Neural cell (in vitro differentiated cells): ENCODE measurements around the gene DKK2. TPM values are rescaled to one million over a fixed set of nuclear protein-coding genes. Genes with fewer than 3 reads are reported as not detected.

Source experiments
- H2AFZ ChIP-seq: fragments of 200-600, 300-800 bp; sonication (generic), shearing (Covaris generic); 2 replicates; pipeline ENCODE4 v1.6.0; 2014; ENCODE audit warnings: low read depth, mild to moderate bottlenecking, antibody characterized with exemption, low read length, moderate library complexity
- H3F3A ChIP-seq: fragments of 200-600 bp; shearing (Covaris generic); 2 replicates; pipeline ENCODE4 v1.6.1; 2016; ENCODE audit warnings: mild to moderate bottlenecking, moderate library complexity, mixed read lengths, antibody characterized with exemption, low read length; ENCODE audit not compliant: insufficient read depth, poor library complexity, severe bottlenecking
- H3K27ac ChIP-seq: fragments of 200-600, 300-800 bp; sonication (generic), shearing (Covaris generic); 2 replicates; pipeline ENCODE4 v1.5.1; 2014; ENCODE audit warnings: mild to moderate bottlenecking, low read length, moderate library complexity
- H3K27me3 ChIP-seq: fragments of 300-800, 200-600 bp; sonication (generic), shearing (Covaris generic); 2 replicates; pipeline ENCODE4 v1.6.0; 2014; ENCODE audit warnings: mild to moderate bottlenecking, low read depth, low read length, moderate library complexity; ENCODE audit not compliant: insufficient read depth
- H3K36me3 ChIP-seq: fragments of 300-800, 200-600 bp; sonication (generic), shearing (Covaris generic); 2 replicates; pipeline ENCODE4 v1.5.1; 2014; ENCODE audit warnings: mild to moderate bottlenecking, antibody characterized with exemption, low read length, moderate library complexity; ENCODE audit not compliant: insufficient read depth
- H3K4me2 ChIP-seq: fragments of 300-800, 200-600 bp; sonication (generic), shearing (Covaris generic); 2 replicates; pipeline ENCODE4 v1.6.0; 2014; ENCODE audit warnings: mild to moderate bottlenecking, low read length
- H3K4me3 ChIP-seq: fragments of 300-800, 200-600 bp; sonication (generic), shearing (Covaris generic); 2 replicates; pipeline ENCODE4 v1.5.1; 2014; ENCODE audit warnings: mild to moderate bottlenecking, low read length, moderate library complexity
- H3K79me2 ChIP-seq: fragments of 200-600 bp; shearing (Covaris generic); replicated peaks from 2 replicates; pipeline ENCODE4 v1.6.0; 2014; ENCODE audit warnings: mild to moderate bottlenecking, low read length, moderate library complexity; ENCODE audit not compliant: insufficient read depth
- H3K9ac ChIP-seq: fragments of 300-800, 200-600 bp; sonication (generic), shearing (Covaris generic); 2 replicates; pipeline ENCODE4 v1.6.1; 2016; ENCODE audit warnings: mild to moderate bottlenecking, low read length, mixed read lengths
- H3K9me2 ChIP-seq: fragments of 200-600 bp; shearing (Covaris generic); 2 replicates; pipeline ENCODE4 v1.6.1; 2016; ENCODE audit warnings: mild to moderate bottlenecking, low read length, mixed read lengths; ENCODE audit not compliant: insufficient read depth
- H3K9me3 ChIP-seq: fragments of 200-600, 300-800 bp; sonication (generic), shearing (Covaris generic); 2 replicates; pipeline ENCODE4 v1.6.1; 2016; ENCODE audit warnings: mild to moderate bottlenecking, mixed run types, low read length, moderate library complexity, mixed read lengths
- H4K20me1 ChIP-seq: fragments of 200-600 bp; shearing (Covaris generic); 2 replicates; pipeline ENCODE4 v1.6.1; 2016; ENCODE audit warnings: mild to moderate bottlenecking, mixed run types; ENCODE audit not compliant: insufficient read depth
- CTCF ChIP-seq: fragments of 450-650 bp; IDR thresholded peaks from 2 replicates; pipeline ENCODE4 v1.5.1; 2014; ENCODE audit warnings: antibody characterized with exemption, mild to moderate bottlenecking, moderate library complexity; ENCODE audit not compliant: poor library complexity, severe bottlenecking
- EP300 ChIP-seq: fragments of 450-650 bp; conservative IDR thresholded peaks from 2 replicates; pipeline ENCODE4 v1.6.1; 2014; ENCODE audit warnings: antibody characterized with exemption, mild to moderate bottlenecking, moderate library complexity; ENCODE audit not compliant: poor library complexity, severe bottlenecking
- EZH2 ChIP-seq: fragments of 200-600, 300-800 bp; shearing (Covaris generic), sonication (generic); IDR thresholded peaks from 2 replicates; pipeline ENCODE4 v1.6.1; 2014; ENCODE audit warnings: antibody characterized with exemption, low read length, borderline replicate concordance, mild to moderate bottlenecking; ENCODE audit not compliant: insufficient read depth, poor library complexity, severe bottlenecking
- MXI1 ChIP-seq: fragments of 450-650 bp; conservative IDR thresholded peaks from 2 replicates; pipeline ENCODE4 v1.6.1; 2014; ENCODE audit warnings: antibody characterized with exemption, mild to moderate bottlenecking; ENCODE audit not compliant: poor library complexity, severe bottlenecking
- POLR2AphosphoS5 ChIP-seq: IDR thresholded peaks from 2 replicates; pipeline ENCODE4 v1.6.1; 2012
- RAD21 ChIP-seq: fragments of 450-650 bp; conservative IDR thresholded peaks from 2 replicates; pipeline ENCODE4 v1.6.1; 2014; ENCODE audit warnings: antibody characterized with exemption, mild to moderate bottlenecking, moderate library complexity
- REST ChIP-seq: IDR thresholded peaks from 2 replicates; pipeline ENCODE4 v1.6.1; 2012; ENCODE audit warnings: borderline replicate concordance
- SMC3 ChIP-seq: fragments of 450-650 bp; conservative IDR thresholded peaks from 2 replicates; pipeline ENCODE4 v1.6.1; 2014; ENCODE audit warnings: antibody characterized with exemption, mild to moderate bottlenecking, moderate library complexity; ENCODE audit not compliant: poor library complexity
- TAF1 ChIP-seq: IDR thresholded peaks from 2 replicates; pipeline ENCODE4 v1.6.1; 2012; ENCODE audit warnings: low read depth
- polyA plus RNA-seq: library from polyadenylated mRNA; depleted of rRNA; stranded (reverse); fragments of >200 nt; gene quantifications from 2 replicates; pipeline ENCODE4 v1.2.3, GENCODE V29; 2014

Gene DKK2
- polyA plus RNA-seq, 1 donor from 2014 or later, result 0.33 TPM

- no peak for TF ChIP-seq MXI1
- no peak for TF ChIP-seq CTCF
- TF ChIP-seq EZH2, result no peak
- TF ChIP-seq TAF1, result no peak
- TF ChIP-seq REST, result no peak
- no peak for TF ChIP-seq POLR2AphosphoS5
- no peak for TF ChIP-seq RAD21
- TF ChIP-seq SMC3, result no peak
- no peak for TF ChIP-seq EP300
- no peaks in the 10 kb centered on the region for H3K79me2 ChIP-seq
- no peaks in the 10 kb centered on the region for H3K27me3 ChIP-seq
Measured at GRCh38 chr4:106953036-106953705, 82.9 kb downstream of the DKK2 start.

GRCh38 chr4:106951891-106952290, 84.2 kb downstream of the DKK2 start:
- Histone ChIP-seq H2AFZ (no peak overlapping the region), H3K4me3 (no peak overlapping the region), H3K4me2 (no peak overlapping the region), H4K20me1 (no peaks in the 10 kb centered on the region), H3K9me3 (no peaks in the 10 kb centered on the region), H3K9ac (no peak overlapping the region), H3K9me2 (no peaks in the 10 kb centered on the region), H3K36me3 (no peaks in the 10 kb centered on the region), H3K27ac (no peak overlapping the region), H3K79me2 (no peaks in the 10 kb centered on the region), H3F3A (no peaks in the 10 kb centered on the region), H3K27me3 (no peaks in the 10 kb centered on the region)
- no peak for TF ChIP-seq MXI1
- no peak for TF ChIP-seq SMC3
- no peak for TF ChIP-seq RAD21
- TF ChIP-seq EZH2, result no peak
- TF ChIP-seq TAF1, result no peak
- no peak for TF ChIP-seq REST
- no peak for TF ChIP-seq POLR2AphosphoS5
- TF ChIP-seq EP300, result no peak
- TF ChIP-seq CTCF, result no peak

More at GRCh38 chr4:106953036-106953705, 82.9 kb downstream of the DKK2 start:
- H3K36me3 ChIP-seq, result no peaks in the 10 kb centered on the region
- H3K27ac ChIP-seq, result no peak overlapping the region
- H3K4me2 ChIP-seq, result no peak overlapping the region
- no peak overlapping the region for H2AFZ ChIP-seq
- no peaks in the 10 kb centered on the region for H3F3A ChIP-seq
- H3K9me3 ChIP-seq, result no peaks in the 10 kb centered on the region
- H3K4me3 ChIP-seq, result no peak overlapping the region
- no peaks in the 10 kb centered on the region for H4K20me1 ChIP-seq
- H3K9ac ChIP-seq, result no peak overlapping the region
- H3K9me2 ChIP-seq, result no peaks in the 10 kb centered on the region
